Activated naive CD8-positive, alpha-beta T cell treated with anti-CD3 and anti-CD28 coated beads for 36 hours (primary cell): Measurements from ENCODE around the gene DCHS1. TPM values are rescaled to one million over a fixed set of nuclear protein-coding genes. Genes with fewer than 3 reads are reported as not detected.

Experiments used
- DNase-seq: peaks from one replicate; pipeline ENCODE4 v3.0.0; 2021
- H3K27ac Mint-ChIP-seq: one replicate; pipeline ENCODE4 v1.8.0; 2022; ENCODE audit warnings: mild to moderate bottlenecking, moderate library complexity, mixed read lengths
- H3K27me3 Mint-ChIP-seq: one replicate; pipeline ENCODE4 v1.8.0; 2022; ENCODE audit warnings: mild to moderate bottlenecking, mixed read lengths
- H3K36me3 Mint-ChIP-seq: one replicate; pipeline ENCODE4 v1.8.0; 2021; ENCODE audit warnings: mild to moderate bottlenecking, mixed read lengths
- H3K4me1 Mint-ChIP-seq: one replicate; pipeline ENCODE4 v1.8.0; 2021; ENCODE audit warnings: mixed read lengths
- H3K4me3 Mint-ChIP-seq: one replicate; pipeline ENCODE4 v1.8.0; 2022; ENCODE audit warnings: mild to moderate bottlenecking, moderate library complexity, mixed read lengths
- H3K9me3 Mint-ChIP-seq: one replicate; pipeline ENCODE4 v1.8.0; 2022; ENCODE audit warnings: mixed read lengths
- total RNA-seq, 2 experiments: library from RNA; stranded (reverse); gene quantifications; one replicate each; pipeline ENCODE4 v1.2.3, GENCODE V29; 2021

DCHS1 gene
- total RNA-seq, 2 experiments from 2014 or later = 1.3 to 1.4 TPM

DNA sequence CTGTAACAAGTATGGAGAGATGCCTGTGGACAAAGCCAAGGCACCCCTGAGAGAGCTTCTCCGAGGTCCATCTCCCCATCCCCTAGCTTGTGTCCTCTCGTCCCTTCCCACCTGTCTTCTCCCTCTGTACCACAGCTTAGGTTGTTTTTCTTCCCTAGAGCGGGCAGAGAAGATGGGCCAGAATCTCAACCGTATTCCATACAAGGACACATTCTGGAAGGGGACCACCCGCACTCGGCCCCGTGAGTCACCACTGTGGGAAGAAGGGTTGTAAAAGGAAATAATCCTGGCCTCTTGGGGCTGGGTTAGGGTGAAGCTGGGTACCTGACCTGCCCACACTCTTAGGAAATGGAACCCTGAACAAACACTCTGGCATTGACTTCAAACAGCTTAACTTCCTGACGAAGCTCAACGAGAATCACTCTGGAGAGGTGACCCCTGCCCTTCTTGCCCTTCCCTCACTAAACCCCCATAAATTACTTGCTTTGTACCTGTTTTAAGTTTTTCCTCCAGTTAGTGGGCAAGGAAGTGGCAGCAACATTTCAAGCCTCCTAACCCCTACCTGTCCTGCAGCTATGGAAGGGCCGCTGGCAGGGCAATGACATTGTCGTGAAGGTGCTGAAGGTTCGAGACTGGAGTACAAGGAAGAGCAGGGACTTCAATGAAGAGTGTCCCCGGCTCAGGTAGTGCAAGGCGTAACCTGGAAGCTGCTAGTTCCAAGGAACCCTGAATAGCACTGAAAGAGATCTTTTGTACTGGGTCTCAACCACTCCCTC, 46.7 kb downstream of the DCHS1 start:
- Mint-ChIP-seq H3K36me3 (peaks cover 38% of the 10 kb centered on the region), H3K4me1 (peaks cover 27% of the 10 kb centered on the region), H3K27ac (no peak overlapping the region), H3K4me3 (no peak overlapping the region), H3K27me3 (no peaks in the 10 kb centered on the region), H3K9me3 (no peaks in the 10 kb centered on the region)
- DNase-seq = no peak

DNA sequence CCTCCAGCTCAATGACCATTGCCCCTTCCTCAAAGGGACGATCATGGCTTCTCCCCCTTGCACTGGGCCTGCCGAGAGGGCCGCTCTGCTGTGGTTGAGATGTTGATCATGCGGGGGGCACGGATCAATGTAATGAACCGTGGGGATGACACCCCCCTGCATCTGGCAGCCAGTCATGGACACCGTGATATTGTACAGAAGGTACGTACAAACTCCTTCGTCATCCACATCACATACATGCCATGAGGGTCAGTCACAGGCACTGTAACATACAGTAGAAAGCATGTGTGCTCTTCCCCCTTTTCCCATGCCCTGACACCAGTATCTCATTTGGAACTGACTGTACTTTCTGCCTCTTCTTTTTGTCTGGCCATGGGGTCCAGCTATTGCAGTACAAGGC, 47.6 kb downstream of the DCHS1 start:
- H3K27me3 Mint-ChIP-seq = no peaks in the 10 kb centered on the region
- peaks cover 27% of the 10 kb centered on the region for H3K4me1 Mint-ChIP-seq
- no peaks in the 10 kb centered on the region for H3K9me3 Mint-ChIP-seq
- no peak for DNase-seq
- peaks cover 38% of the 10 kb centered on the region for H3K36me3 Mint-ChIP-seq
- no peak overlapping the region for H3K4me3 Mint-ChIP-seq
- peak overlapping the region; percentile 78 for H3K27ac Mint-ChIP-seq

DNA sequence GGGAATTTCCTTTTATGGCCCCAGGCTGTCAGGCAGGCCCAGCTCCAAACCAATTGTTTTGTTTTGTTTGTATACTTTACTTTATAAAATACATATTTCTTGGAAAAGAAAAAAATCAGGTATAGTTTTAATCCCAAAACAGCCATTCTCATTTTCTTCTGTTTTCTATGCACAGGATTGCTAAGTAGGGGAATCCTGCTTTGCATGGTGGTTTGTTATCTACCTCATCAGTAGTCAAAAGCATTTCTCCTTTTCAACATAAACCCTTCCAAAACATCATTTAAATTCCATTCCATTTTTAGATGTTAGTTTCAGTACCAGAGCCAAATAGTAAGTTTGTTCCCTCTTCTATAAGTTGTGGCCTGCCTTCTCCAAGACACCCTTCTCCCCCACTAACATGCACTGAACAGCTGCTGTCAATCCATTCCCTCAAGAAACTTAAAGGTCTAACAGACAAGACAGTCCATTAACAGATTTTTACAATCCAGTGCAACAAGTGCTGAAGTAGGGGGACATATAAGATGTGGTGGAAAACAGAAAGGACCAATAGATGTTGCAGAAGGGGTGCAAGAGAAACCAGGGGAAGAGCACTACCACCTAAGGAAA, 48.3 kb downstream of the DCHS1 start:
- Mint-ChIP-seq H3K27ac (peak overlapping the region; percentile 78), H3K36me3 (peaks cover 38% of the 10 kb centered on the region), H3K9me3 (no peaks in the 10 kb centered on the region), H3K27me3 (no peaks in the 10 kb centered on the region), H3K4me1 (peaks cover 30% of the 10 kb centered on the region), H3K4me3 (peak overlapping the region; percentile 18)
- no peak for DNase-seq

DNA sequence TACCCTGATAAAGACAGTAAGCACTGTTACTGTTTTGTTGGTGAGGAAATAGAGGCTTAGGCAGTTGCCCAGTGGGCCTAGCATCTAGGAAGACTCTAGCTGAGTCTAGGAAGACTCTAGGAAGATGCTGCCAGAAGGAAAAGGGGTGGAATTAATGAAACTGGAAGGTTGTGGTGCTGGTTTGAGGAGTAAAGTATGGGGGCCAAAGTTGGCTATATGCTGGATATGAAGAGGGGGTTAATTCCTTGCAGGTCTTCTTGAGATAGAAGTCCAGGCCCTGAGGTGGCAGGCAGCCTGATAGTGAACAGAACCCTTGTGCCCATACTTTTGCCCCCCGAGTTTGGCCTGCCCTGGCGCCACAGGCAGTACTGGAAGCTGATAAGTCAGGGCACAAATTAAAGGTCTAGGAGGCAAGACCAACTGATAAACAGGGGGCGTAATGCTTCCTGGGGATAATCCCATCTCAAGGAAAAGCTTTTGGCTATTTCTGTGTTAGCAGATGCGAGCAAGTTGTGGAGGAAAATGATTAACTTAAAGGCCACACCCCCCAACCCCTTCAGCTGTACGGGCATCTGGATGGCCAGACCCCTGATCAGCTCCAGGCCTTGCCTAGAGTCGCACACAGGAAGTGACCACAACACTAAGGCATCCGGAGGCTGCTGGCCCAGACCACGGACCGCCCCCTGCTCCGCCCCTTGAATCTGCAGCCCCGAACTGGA, 49.0 kb downstream of the DCHS1 start:
- no peak overlapping the region for H3K4me3 Mint-ChIP-seq
- DNase-seq = peak; percentile 67
- no peaks in the 10 kb centered on the region for H3K9me3 Mint-ChIP-seq
- H3K27ac Mint-ChIP-seq = no peak overlapping the region
- H3K36me3 Mint-ChIP-seq = peaks cover 42% of the 10 kb centered on the region
- H3K4me1 Mint-ChIP-seq = peaks cover 37% of the 10 kb centered on the region
- H3K27me3 Mint-ChIP-seq = no peaks in the 10 kb centered on the region

DNA sequence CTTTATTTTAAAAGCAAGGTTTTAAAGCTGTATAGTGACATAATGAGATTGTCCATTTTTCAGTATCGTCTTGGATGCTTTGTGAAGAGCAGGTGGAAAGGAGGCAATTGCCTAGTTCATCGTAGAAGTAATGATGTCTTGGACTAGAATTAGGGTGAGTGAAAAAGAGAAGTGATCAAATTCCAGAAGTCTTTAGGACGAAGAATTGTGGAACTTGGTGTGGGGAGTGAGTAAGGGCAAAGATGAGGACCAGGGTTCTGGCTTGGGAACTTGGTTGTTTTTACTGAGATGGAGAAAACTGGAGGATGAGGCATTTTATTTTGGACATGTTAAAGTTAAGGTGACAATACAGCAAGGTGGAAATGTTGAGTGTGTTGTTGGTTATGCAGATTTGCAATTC, 50.8 kb downstream of the DCHS1 start:
- Mint-ChIP-seq H3K4me3 (no peak overlapping the region), H3K4me1 (peaks cover 30% of the 10 kb centered on the region), H3K27me3 (no peaks in the 10 kb centered on the region), H3K36me3 (peaks cover 31% of the 10 kb centered on the region), H3K27ac (no peak overlapping the region), H3K9me3 (no peaks in the 10 kb centered on the region)
- DNase-seq = no peak

DNA sequence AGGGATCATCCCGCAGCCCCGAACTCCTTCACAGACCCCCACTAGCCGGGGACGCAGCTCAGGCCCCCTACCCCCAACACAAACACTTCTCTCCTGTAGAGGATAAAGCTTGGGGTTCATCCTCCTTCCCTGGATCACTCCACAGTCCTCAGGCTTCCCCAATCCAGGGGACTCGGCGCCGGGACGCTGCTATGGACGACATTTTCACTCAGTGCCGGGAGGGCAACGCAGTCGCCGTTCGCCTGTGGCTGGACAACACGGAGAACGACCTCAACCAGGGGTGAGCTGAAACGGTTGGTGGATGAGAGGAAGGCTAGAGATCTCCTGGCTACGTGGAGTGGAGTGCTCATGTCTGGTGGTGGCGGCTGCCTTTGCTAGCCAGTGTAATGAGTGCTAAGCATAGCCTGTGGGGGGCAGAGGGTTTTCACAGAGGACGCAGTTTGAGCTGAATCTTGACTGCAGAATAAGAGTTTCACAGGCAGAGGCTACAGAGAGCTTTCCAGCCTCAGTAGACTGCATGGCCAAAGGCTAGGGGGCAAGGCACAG, 51.5 kb downstream of the DCHS1 start:
- no peaks in the 10 kb centered on the region for H3K27me3 Mint-ChIP-seq
- peaks cover 35% of the 10 kb centered on the region for H3K4me1 Mint-ChIP-seq
- no peak overlapping the region for H3K4me3 Mint-ChIP-seq

DNA sequence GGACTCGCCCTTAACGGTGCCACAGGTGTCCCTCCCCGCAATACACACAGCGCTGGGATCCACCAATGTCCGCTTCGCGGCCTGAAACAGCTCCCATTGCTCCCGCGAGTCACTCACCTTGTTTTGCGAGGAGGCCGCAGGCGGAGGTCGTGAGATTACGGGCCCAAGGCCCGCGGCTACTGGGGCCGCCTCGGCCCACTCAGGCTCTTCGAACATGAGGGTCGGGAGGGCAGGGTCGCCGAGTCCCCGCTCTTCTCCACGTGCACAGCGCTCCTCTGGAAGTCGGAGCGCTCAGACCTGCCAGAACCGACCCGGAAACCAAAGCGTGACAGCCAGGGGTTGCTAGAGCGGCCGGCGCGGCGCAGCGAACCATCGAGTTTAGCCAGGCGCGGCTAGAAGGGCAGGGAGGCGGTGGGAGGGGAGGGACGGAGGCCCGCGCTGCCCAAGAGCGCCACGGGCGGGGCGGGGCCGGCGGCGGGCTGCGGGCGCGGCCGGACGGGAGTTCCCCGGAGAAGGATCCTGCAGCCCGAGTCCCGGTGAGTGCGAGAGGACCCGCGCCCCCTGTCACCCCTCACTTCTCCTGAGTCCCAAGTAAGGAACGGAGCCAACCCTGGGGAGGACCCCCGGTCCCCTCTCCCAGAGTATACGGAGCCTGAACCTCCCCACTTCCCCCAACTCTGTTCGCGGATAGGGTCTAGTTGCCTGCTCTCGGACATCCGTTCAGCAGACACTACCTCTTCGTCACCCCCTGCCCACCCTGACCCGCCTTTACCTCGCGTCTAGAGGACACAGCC, 52.1 kb downstream of the DCHS1 start, which contains the start of the genes ILK and RRP8:
TSS of gene ILK (plus strand) at position 488 of the 794 bp plus-strand sequence. CDS start 498 bp downstream, outside the sequence.
TSS of gene RRP8 (minus strand) at position 330 of the 794 bp plus-strand sequence. CDS start at position 216, 114 bp downstream.
- Mint-ChIP-seq H3K36me3 (peaks cover 31% of the 10 kb centered on the region), H3K27me3 (no peaks in the 10 kb centered on the region), H3K27ac (no peak within 1 kb of the TSS), H3K4me1 (peaks cover 36% of the 10 kb centered on the region), H3K9me3 (no peaks in the 10 kb centered on the region), H3K4me3 (no peak within 1 kb of the TSS)
- DNase-seq = peak; percentile 89

More for the DNA sequence above, 51.5 kb downstream of the DCHS1 start:
- Mint-ChIP-seq H3K27ac (no peak overlapping the region), H3K9me3 (no peaks in the 10 kb centered on the region), H3K36me3 (peaks cover 33% of the 10 kb centered on the region)
- DNase-seq = peak; percentile 54

DNA sequence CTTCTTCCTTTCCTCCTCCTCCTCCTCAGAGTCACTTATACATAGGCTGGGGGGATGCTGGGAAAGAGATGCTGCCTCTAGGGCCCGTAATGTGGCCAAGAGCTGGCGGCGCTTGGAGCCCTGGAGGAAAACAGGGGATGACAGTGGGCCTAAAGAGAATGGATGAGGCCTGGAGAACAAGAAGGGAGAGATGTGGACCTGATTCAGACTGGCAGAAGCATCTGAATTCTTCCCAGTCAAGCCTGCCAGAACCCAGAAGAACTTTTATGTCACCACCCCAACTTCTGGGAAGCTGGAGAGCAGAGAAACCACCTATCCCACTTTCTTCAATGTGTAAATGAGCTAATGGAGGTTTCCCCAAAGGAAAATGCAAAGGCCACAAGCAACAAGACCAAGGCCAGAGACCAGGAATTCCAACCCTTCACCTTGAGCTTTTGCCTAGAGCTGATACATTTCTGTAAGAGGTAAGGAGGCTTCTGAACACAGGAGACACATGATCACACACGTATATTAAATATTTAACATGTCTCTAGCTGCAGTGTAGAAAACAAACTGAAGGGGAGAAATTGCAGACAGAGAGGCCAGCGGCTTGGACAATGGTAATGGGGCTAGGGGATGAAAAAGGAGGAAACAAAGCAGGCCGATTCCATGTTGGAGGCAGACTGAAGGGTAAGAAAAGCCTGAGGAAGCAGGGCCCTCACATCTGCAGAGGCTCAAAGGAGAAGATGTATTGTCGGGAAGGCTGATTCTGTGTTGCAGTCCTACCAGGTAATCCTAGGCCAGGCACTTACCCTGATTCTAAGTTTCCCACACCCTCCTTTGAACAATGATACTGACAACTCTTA, 53.3 kb downstream of the DCHS1 start:
- Mint-ChIP-seq H3K4me1 (peaks cover 34% of the 10 kb centered on the region), H3K9me3 (no peaks in the 10 kb centered on the region), H3K27me3 (no peaks in the 10 kb centered on the region), H3K36me3 (peaks cover 28% of the 10 kb centered on the region), H3K27ac (peak overlapping the region; percentile 22), H3K4me3 (no peak overlapping the region)
- DNase-seq = no peak

DNA sequence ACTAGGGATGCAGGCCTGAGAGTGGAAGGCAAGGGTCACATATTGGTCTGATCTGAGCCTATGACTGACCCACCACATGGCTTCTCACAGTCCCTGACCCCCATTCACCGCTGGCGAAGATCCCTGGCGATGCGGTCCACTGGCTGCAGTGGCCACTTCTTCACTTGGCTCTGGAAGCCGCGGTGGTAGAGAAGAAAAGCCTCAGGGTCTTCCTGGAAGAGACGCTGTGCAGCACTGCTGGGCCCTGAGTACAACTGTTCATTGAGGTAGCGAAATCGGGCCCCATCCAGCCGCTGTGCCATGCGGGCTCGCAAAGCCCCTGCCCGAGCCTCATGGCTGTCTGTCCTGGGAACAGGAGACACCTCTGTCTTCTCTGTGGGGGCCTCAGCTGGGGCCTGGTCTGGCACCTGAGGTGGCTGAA, 54.6 kb downstream of the DCHS1 start:
- Mint-ChIP-seq H3K27me3 (no peaks in the 10 kb centered on the region), H3K4me1 (peaks cover 32% of the 10 kb centered on the region), H3K36me3 (peaks cover 27% of the 10 kb centered on the region), H3K9me3 (no peaks in the 10 kb centered on the region), H3K27ac (peak overlapping the region; percentile 44), H3K4me3 (no peak overlapping the region)
- DNase-seq = no peak

DNA sequence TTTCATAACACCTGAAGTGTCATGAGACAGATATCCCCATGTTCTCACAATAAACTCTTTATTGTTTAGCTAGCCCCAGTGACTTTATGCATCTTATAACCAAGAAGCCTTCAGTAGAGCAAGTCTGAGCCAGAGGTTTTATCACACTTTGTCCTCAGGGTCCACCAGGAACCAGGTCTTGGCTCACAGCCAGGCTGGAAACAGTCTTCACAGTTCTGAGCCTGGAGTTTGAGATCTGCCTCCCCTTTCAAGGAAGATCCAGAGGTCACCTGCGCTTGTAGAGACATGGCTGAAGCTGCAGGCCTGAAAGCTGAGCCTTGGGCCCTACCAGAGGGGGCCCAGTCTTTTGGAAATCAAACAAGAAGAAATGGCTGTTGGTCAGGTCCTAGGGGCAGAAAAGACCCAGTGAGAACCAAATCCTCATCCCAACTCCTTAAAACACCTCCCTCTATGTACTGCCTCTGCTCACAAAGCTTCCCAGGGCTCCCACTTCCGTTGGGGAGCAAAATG, 55.7 kb downstream of the DCHS1 start:
- Mint-ChIP-seq H3K36me3 (peaks cover 30% of the 10 kb centered on the region), H3K9me3 (no peaks in the 10 kb centered on the region), H3K27ac (no peak overlapping the region), H3K4me3 (no peak overlapping the region), H3K27me3 (no peaks in the 10 kb centered on the region), H3K4me1 (peaks cover 32% of the 10 kb centered on the region)
- DNase-seq = no peak

DNA sequence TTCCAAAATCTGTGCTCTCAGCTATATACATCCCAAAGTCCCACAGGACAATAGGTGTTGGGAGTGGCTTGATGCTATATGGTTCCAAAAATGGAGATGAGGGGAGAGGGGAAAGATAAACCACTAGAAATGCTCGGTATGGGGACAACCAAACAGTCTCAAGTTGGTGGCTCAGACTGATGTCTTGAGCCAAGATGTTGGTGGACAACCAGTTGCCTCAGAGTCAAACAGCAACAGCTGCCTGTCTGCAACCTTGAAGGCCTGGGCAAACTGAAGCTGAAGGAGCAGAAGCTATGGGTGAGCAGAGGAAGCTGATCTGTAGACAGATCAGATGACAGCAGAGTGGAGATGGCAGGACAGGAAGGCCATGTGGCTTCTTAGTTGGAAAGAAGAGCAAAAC, 56.2 kb downstream of the DCHS1 start:
- no peaks in the 10 kb centered on the region for H3K27me3 Mint-ChIP-seq
- no peak for DNase-seq

DNA sequence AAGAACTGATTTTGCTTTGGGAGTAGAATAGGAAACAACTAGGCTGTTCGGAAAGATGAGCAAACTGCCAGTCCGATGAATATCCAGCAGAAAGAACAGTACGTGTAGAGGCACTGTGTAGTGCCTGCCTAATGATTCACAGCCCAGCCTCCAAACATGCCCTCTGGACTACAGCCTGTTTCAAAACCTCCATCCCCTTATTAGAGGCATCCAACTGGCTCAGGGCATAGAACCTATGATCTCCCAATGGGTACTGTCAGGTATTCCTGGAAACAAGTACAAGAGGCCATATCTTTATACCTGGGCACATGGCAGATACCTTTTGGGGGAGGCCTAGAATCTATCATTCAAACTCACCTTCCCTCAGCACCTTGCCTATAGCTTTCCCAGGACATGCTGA, 57.1 kb downstream of the DCHS1 start:
- no peaks in the 10 kb centered on the region for H3K27me3 Mint-ChIP-seq
- no peak overlapping the region for H3K4me3 Mint-ChIP-seq
- H3K4me1 Mint-ChIP-seq = peaks cover 43% of the 10 kb centered on the region
- H3K9me3 Mint-ChIP-seq = no peaks in the 10 kb centered on the region
- no peak for DNase-seq
- no peak overlapping the region for H3K27ac Mint-ChIP-seq
- H3K36me3 Mint-ChIP-seq = peaks cover 40% of the 10 kb centered on the region

More for the DNA sequence above, 56.2 kb downstream of the DCHS1 start:
- H3K36me3 Mint-ChIP-seq = peaks cover 32% of the 10 kb centered on the region
- H3K4me1 Mint-ChIP-seq = peaks cover 35% of the 10 kb centered on the region
- no peak overlapping the region for H3K4me3 Mint-ChIP-seq
- no peaks in the 10 kb centered on the region for H3K9me3 Mint-ChIP-seq
- H3K27ac Mint-ChIP-seq = no peak overlapping the region

DNA sequence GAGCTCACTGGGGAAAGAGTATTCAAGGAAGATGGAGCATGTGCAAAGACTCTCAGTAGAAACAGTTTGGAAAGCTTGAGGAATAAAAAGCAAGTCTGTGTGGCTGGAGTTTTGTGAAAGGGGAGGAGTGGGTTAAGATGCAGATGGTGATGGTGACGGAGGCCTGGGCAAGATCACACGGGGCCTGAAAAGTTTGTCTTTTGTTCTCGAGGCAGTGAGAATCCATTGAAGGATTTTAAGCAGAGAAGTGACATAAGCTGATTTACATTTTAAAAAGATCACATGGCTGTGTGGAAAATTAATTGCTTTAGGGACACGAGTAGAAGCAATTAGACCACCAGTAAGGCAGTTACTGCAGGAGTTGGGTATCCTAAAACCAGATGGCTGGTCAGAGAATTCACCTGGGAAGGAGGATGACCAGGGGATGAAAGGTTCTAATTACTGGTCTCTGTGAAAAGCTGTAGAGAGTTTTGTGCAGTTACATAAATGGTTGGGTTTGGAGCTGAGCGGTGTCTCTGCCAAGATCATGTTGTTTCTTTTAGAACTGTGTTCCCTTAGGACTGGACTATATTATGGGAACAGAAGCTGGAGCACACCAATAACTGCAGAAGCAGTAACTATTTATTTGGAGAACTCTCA, 59.3 kb downstream of the DCHS1 start:
- Mint-ChIP-seq H3K9me3 (no peaks in the 10 kb centered on the region), H3K36me3 (peaks cover 50% of the 10 kb centered on the region), H3K4me3 (no peak overlapping the region), H3K27me3 (no peaks in the 10 kb centered on the region), H3K27ac (no peak overlapping the region), H3K4me1 (peaks cover 32% of the 10 kb centered on the region)
- no peak for DNase-seq
